Fibroblast of pulmonary artery (primary cell): ENCODE data around the gene TRIM27.
"Not testable (repeated sequence)": the region's sequence is repeated elsewhere in the genome, so short reads cannot be mapped to it uniquely, and the experiment has no call there.

Experiments
- DNase-seq: peaks from one replicate; pipeline ENCODE4 v3.0.0-alpha.2; 2010; ENCODE audit warnings: low read depth
- H3K4me3 ChIP-seq: replicated peaks from 2 replicates; pipeline ENCODE4 v1.5.1; 2011; ENCODE audit warnings: low read depth, mild to moderate bottlenecking, control low read depth, low read length, moderate library complexity
- TF ChIP-seq, protein P1 (sequence below): IDR thresholded peaks from 2 replicates; pipeline ENCODE4 v1.5.1; 2011; ENCODE audit warnings: mild to moderate bottlenecking, control low read depth, low read length, inconsistent platforms; ENCODE audit errors: missing control alignments

Gene TRIM27

DNA sequence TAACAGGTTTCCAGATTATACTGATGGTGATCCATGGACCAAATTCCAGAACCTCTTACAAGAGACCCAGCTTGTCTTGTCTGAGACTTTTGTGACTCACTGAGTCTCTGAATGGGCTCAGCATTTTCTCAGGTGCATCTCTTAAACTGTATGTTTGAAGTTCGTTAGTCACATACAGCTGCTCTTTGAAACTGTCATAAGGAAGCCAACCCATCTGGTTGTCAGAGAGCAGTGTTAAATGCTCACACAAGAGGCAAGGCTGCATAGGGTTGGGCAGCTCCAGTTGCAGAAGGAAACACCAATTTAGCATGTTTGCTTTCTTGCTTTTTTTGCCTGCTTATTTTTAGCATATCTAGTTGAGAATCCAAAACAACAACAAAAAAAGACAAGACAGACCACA, 47.1 kb downstream of the TRIM27 start:
- TF ChIP-seq, protein P1, sequence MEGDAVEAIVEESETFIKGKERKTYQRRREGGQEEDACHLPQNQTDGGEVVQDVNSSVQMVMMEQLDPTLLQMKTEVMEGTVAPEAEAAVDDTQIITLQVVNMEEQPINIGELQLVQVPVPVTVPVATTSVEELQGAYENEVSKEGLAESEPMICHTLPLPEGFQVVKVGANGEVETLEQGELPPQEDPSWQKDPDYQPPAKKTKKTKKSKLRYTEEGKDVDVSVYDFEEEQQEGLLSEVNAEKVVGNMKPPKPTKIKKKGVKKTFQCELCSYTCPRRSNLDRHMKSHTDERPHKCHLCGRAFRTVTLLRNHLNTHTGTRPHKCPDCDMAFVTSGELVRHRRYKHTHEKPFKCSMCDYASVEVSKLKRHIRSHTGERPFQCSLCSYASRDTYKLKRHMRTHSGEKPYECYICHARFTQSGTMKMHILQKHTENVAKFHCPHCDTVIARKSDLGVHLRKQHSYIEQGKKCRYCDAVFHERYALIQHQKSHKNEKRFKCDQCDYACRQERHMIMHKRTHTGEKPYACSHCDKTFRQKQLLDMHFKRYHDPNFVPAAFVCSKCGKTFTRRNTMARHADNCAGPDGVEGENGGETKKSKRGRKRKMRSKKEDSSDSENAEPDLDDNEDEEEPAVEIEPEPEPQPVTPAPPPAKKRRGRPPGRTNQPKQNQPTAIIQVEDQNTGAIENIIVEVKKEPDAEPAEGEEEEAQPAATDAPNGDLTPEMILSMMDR = no peak
- DNase-seq = no peak
- H3K4me3 ChIP-seq = no peak overlapping the region

DNA sequence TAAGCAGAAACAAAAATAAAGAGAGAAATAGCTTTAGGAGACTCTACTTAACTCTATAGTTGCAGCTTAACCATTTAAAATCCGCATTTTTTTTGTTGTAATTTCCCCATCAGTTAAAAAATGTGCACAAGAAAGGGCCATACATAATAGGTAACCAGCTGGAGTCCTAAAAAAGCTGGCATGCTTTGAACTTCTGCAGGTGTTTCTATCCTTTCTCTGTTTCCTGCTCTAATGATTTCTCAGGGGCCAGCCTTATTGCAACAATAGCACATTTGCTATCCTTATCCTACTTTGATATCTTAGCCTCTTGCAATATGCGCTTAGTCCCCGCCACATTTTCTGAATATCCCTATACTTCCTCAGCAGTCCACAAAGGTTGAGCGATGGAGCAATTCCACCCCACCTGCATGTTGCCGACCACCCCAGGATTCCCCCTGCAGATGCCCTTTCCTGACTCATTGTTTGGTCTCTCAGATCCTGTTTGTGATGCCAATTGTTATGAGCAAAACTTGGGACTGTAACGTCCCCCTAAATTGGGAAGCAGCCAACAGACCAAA, 48.5 kb downstream of the TRIM27 start:
- no peak for DNase-seq
- TF ChIP-seq, protein P1 = no peak
- H3K4me3 ChIP-seq = no peak overlapping the region

DNA sequence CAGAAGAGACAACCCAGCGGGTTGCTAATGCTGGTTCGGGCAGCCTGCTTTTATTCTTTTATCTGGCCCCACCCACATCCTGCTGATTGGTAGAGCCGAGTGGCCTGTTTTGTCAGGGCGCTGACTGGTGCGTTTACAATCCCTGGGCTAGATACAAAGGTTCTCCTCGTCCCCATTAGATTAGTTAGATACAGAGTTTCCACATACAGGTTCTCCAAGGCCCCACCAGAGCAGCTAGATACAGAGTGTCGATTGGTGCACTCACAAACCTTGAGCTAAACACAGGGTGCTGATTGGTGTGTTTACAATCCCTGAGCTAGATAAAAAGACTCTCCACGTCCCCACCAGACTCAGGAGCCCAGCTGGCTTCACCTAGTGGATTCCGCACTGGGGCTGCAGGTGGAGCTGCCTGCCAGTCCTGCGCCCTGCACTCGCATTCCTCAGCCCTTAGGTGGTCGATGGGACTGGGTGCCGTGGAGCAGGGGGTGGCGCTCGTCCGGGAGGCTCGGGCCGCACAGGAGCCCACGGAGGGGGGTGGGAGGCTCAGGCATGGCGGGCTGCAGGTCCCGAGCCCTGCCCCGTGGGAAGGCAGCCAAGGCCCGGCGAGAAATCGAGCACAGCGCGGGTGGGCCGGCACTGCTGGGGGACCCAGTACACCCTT, 51.5 kb downstream of the TRIM27 start:
- not testable (repeated sequence) for DNase-seq, H3K4me3 ChIP-seq

DNA sequence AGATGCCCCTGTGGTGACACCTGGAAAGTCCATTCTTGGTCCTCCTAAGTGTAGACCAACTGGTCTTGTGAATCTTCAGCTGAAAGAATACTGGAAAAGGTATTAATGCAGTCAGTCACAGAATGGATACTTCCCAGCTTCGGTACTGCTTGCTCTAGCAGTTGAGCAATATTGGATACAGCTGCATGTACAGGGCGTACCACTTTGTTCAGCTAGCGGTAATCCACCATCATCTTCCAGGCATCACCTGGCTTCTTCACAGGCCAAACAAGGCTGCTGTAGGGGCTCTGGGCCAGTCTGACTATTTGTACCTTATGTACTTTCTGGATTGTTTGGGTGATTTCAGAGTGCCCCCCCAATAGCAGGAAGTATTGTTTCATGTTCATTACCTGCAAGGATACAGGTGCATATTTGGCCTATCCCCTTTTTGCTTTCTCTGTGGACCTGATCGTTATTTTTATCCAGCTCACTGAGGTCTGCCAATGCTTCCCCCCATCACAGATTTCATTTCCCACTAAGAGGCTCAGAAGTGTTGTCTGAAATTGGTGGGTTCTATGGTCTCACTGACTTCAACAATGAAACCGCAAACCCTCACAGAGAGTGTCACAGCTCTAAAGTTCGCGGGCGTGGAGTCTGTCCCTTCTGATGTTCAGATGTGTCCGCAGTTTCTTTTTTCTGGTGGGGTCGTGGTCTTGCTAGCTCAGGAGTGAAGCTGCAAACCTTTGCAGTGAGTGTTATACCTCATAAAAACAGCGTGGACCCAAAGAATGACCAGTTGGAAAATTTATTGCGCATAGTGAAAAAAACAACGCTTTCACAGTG, 52.2 kb downstream of the TRIM27 start:
- TF ChIP-seq, protein P1 = no peak
- no peak overlapping the region for H3K4me3 ChIP-seq
- DNase-seq = no peak

DNA sequence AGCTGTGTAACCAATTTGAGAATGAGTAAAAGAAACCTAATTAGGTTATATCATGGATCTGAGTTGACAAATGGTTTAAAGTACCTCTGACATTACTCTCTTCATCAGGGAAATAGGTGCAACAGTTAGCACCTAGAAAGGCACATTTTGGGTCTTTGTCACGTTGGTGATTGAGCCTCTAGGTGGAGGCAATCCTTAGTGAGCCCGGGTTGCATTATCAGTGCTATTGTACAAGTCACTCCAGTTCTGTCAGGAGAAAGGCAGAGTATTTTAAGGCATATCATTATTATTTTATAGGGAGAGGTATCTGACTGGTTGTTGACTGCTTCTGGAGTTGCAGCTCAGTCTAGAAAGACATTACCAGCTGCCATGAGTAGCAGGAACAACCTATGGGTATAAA, 54.9 kb downstream of the TRIM27 start:
- DNase-seq = no peak
- H3K4me3 ChIP-seq = no peak overlapping the region
- TF ChIP-seq, protein P1 = no peak

DNA sequence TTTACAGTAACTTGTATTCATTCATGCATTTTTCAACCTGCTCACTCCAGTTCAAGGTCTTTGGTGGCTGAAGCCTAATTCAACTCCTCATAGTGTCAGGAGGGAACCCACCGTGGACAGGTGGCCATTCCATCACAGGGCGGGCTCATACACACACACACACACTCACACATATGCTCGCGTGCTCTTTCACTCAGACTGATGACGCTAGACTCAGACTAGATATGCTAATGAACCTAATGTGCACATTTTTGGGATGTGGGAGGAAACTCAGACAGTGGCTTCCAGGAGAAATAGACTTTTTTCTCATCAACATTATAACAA, 56.7 kb downstream of the TRIM27 start:
- H3K4me3 ChIP-seq = peak overlapping the region; percentile 65
- TF ChIP-seq, protein P1 = no peak
- DNase-seq = peak; percentile 19

DNA sequence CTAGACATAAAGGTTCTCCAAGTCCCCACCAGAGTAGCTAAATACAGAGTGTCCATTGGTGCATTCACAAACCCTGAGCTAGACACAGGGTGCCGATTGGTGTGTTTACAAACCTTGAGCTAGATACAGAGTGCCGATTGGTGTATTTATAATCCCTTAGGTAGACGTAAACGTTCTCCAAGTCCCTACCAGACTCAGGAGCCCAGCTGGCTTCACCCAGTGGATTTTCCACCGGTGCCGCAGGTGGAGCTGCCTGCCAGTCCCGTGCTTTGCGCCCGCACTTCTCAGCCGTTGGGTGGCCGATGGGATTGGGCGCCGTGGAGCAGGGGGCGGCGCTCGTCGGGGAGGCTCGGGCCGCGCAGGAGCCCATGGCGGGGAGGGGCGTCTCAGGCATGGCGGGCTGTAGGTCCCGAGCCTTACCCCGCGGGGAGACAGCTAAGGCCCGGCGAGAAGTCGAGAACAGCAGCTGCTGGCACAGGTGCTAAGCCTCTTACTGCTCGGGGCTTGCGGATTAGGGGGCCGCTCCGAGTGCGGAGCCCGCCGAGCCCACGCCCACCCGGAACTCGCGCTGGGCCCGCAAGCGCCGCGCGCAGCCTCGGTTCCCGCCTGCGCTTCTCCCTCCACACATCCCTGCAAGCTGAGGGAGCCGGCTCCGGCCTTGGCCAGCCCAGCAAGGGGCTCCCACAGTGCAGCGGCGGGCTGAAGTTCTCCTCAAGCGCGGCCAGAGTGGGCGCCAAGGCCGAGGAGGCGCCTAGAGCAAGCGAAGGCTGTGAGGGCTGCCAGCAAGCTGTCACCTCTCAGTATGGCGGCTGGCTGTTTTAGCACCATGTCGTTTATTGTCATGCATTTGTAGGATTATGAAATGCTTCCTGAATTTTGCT, 57.3 kb downstream of the TRIM27 start:
- DNase-seq = peak; percentile 47
- peak overlapping the region; percentile 65 for H3K4me3 ChIP-seq
